Ascending aorta (tissue), 2 donors: Measurements from ENCODE around the gene DLX3. TPM values are rescaled to one million over a fixed set of nuclear protein-coding genes. Genes with fewer than 3 reads are reported as not detected.

Experiments used
- DNase-seq, 2 donors: peaks; one replicate each; pipeline ENCODE4 v3.0.0-alpha.2; 2019; ENCODE audit warnings: low spot score in 2 of 2
- H3K27ac ChIP-seq, 2 donors: fragments of 200-600 bp; sonication (generic); one replicate each; pipeline ENCODE4 v1.5.1; 2016 to 2017; ENCODE audit warnings: mild to moderate bottlenecking in 1 of 2
- H3K27me3 ChIP-seq: fragments of 200-600 bp; sonication (generic); one replicate; pipeline ENCODE4 v1.5.1; 2017
- H3K36me3 ChIP-seq, 2 donors: fragments of 200-600 bp; sonication (generic); one replicate each; pipeline ENCODE4 v1.5.1; 2016
- H3K4me1 ChIP-seq, 2 donors: fragments of 200-600 bp; sonication (generic); one replicate each; pipeline ENCODE4 v1.5.1; 2016 to 2017; ENCODE audit warnings: mild to moderate bottlenecking in 1 of 2
- H3K4me3 ChIP-seq, 2 donors: fragments of 200-600 bp; sonication (generic); one replicate each; pipeline ENCODE4 v1.5.1; 2016 to 2017; ENCODE audit warnings: mild to moderate bottlenecking in 1 of 2
- H3K9me3 ChIP-seq, 2 donors: fragments of 200-600 bp; sonication (generic); one replicate each; pipeline ENCODE4 v1.5.1; 2016
- CTCF ChIP-seq, 3 experiments: fragments of 200-600 bp in 2 of 3; fragments of 450-650 bp in 1 of 3; sonication (generic) in 2 of 3; IDR thresholded peaks; one replicate each; pipeline ENCODE4 v1.5.1; 2016 to 2019; ENCODE audit warnings: antibody characterized with exemption in 3 of 3, mild to moderate bottlenecking in 1 of 3, moderate library complexity in 1 of 3
- intact Hi-C: fragments of 100-400 bp; cut with DNase I; formaldehyde crosslinking; loops from one replicate; pipeline ENCODE4 v1.15.1; 2023
- total RNA-seq: library from RNA; depleted of rRNA; stranded (reverse); fragments of >200 nt; gene quantifications from one replicate; pipeline ENCODE4 v1.1.0, GENCODE V29; 2016

The DLX3 gene
- total RNA-seq, 1 donor from 2014 or later: 1.6 TPM

DNA sequence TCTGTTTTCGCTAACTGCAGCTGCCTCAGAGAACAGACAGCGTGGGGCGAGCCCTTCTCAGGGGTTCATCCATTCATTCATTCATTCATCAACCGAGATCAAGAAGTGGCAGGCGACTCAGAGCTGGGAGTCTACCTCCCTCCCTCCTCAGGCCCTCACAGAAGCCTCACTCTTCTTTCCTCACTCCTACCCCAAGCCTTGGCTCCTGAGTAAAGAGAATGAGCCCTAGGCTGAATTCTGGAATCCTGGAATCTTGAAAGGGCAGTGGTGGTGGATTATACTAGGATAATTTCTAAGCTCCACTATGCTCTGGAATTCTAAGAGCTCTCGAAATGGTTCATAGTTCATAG, 2.3 kb upstream of the DLX3 start:
- intact Hi-C loops: loop anchor here (5.0 kb wide), 1 partner anchor 290 kb away; the partner anchor contains the start of gene SLC35B1
- no peak for DNase-seq
- Histone ChIP-seq H3K9me3 (no peaks in the 10 kb centered on the region), H3K4me3 (peak overlapping the region in 1 of 2 donors; percentile 63), H3K4me1 (peaks cover 11 to 18% of the 10 kb centered on the region in 2 donors), H3K36me3 (no peaks in the 10 kb centered on the region), H3K27ac (no peak overlapping the region), H3K27me3 (peaks cover 32% of the 10 kb centered on the region)
- TF ChIP-seq CTCF (IDR thresholded peaks at IDR 0.05): no peak

DNA sequence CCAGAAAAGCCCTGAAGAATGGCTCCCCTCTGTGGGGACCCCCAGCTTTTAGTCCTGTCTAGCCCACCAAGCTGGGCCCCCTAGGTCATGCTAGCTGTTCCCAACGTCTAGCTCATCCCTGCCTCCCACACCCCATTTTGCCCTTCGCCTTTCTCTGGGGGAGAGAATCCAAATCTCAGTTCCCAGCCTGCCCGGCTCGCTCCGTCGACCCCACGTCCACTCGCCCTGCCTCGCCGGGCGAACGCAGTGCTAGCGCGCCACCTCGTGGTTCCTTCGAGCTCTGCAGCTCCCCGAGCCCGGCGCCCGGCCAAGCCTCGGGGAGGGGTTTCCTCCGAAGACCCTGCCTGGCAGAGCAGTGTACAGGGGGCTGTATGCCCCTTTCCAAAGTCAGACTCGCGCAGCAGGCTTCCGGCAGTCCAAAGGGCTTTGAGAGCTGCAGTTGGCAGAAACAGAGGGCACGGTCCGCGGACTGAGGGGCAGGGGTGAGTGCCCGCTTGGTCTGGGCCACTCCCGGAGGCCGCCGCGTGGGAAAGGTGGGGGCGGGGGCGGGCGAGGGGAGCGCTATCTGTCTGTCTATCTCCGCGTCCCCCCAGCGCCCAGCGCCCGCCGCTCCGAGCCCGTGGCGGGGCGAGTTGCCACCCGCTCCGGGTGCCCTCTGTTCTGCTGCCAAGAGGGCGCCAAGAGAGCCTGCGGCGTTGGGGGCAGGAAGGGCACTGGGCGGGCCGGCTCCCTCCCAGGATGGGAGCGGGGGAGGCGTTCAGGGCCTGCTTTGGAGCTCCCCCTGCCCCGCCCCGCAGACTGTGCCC, 1.7 kb upstream of the DLX3 start:
- H3K4me1 ChIP-seq: peaks cover 11 to 18% of the 10 kb centered on the region in 2 donors
- TF ChIP-seq CTCF (IDR thresholded peaks at IDR 0.05): peak; percentile 92 to 99 (median 98)
- peak overlapping the region; percentile 53 to 63 for H3K4me3 ChIP-seq
- DNase-seq: no peak
- no peaks in the 10 kb centered on the region for H3K36me3 ChIP-seq
- intact Hi-C loops: loop anchor here (1.0 to 5.0 kb wide), 2 partner anchors 44 to 289 kb away; partner anchors contain the start of gene SLC35B1
- no peak overlapping the region for H3K27ac ChIP-seq
- peaks cover 32% of the 10 kb centered on the region for H3K27me3 ChIP-seq
- H3K9me3 ChIP-seq: no peaks in the 10 kb centered on the region

GRCh38 chr17:49996121-49996494, 1.1 kb upstream of the DLX3 start:
- Histone ChIP-seq H3K4me3 (no peak overlapping the region), H3K36me3 (no peaks in the 10 kb centered on the region), H3K27me3 (peaks cover 32% of the 10 kb centered on the region), H3K9me3 (no peaks in the 10 kb centered on the region), H3K4me1 (peaks cover 11 to 18% of the 10 kb centered on the region in 2 donors), H3K27ac (no peak overlapping the region)
- no peak for TF ChIP-seq CTCF (IDR thresholded peaks at IDR 0.05)
- no peak for DNase-seq
- intact Hi-C loops: loop anchor here (1.0 to 5.0 kb wide), 2 partner anchors 44 to 289 kb away; partner anchors contain the start of gene SLC35B1

DNA sequence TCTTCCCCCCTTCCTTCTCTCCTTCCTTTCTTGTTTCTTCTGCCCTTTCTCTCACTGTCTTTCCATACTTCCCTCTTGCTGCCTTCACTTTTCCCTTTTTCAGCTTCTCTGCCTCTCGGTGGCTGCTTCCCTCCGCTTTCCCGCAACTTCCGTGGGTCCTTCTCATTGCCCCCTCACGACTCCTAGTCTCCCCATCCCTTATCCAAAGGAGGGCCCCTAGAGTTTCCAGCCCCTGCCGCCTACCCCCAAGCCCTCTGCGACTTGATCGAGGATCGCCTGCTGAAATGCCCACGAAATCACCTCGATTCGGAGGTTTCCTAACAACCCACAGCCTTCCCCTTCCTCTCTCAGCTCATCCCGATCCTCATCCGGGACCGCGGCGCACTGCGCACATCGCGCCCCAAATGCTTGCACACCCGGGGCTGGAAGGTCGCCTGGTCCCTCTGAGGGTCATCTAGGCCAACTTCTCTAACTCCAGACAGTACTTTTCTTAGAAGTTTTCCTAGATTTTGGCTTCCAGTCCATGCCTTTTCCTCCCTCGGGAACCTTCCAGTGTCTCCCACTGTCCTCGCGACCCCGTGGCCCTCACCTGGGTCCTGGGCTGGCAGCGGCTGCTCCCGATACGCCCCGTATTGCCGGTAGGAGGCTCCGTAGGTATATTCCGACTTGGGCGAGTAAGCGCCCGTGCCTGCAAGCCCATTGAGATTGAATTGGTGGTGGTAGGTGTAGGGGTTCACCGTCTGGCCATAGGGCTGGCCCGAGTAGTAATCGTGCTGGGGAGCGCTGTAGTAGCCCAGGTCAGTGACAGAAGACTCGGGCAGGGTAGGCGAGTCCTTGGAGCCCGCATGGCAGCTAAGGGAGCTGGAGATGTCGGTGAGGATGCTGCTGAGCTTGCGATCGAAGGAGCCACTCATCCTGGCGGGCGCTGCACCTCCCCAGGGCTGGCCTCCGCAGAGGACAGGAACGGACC, 654 bp downstream of the DLX3 start:
- Histone ChIP-seq H3K36me3 (no peaks in the 10 kb centered on the region), H3K4me3 (peak overlapping the region; percentile 60 to 70), H3K27ac (no peak overlapping the region), H3K4me1 (peaks cover 11 to 18% of the 10 kb centered on the region in 2 donors), H3K27me3 (peaks cover 30% of the 10 kb centered on the region), H3K9me3 (no peaks in the 10 kb centered on the region)
- intact Hi-C loops: loop anchor here (5.0 kb wide), 1 partner anchor 287 kb away; the partner anchor contains the start of gene SLC35B1
- no peak for TF ChIP-seq CTCF (IDR thresholded peaks at IDR 0.05)
- no peak for DNase-seq

DNA sequence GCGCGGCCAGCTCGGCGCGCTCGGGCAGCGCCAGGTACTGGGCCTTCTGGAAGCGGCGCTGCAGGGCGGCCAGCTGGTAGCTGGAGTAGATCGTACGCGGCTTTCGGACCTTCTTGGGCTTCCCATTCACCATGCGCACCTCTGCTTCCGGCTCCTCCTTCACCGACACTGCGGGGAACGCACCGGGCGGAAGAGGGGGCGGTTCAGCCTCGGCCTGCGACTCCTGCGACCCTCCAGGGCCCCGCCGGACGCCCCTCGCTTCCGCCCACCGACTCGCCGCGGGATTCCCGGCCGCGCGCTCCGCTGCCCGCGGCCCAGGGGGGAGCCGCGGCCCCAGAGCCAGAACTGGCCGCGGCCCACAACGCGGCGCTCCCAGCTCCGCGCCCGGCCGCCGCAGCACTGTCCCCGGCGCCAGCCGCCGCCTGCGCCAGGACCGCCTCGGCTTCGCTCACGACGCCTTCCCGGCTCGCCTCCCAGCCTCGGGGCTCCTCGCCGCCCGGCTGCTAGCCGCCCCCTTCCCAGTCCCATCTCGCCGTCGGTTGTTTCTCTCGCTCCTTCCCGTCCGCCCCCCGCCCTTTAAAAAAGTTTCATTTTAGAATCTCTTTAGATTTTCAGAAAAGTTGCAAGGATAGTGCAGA, 1.5 kb downstream of the DLX3 start:
- DNase-seq: no peak
- H3K36me3 ChIP-seq: no peaks in the 10 kb centered on the region
- peaks cover 21% of the 10 kb centered on the region for H3K27me3 ChIP-seq
- H3K4me1 ChIP-seq: peaks cover 11 to 18% of the 10 kb centered on the region in 2 donors
- H3K27ac ChIP-seq: no peak overlapping the region
- intact Hi-C loops: no loop called here
- no peak for TF ChIP-seq CTCF (IDR thresholded peaks at IDR 0.05)
- H3K9me3 ChIP-seq: no peaks in the 10 kb centered on the region
- peak overlapping the region; percentile 60 to 70 for H3K4me3 ChIP-seq
